T-helper 17 cell (primary cell): Measurements from ENCODE around the gene PGS1. TPM values are rescaled to one million over a fixed set of nuclear protein-coding genes. Genes with fewer than 3 reads are reported as not detected.

Source experiments
- ATAC-seq: fragments of 150-1000 bp; cut with Tn5 transposase; 2 replicates; pipeline ENCODE4 v1.10.0; 2021; ENCODE audit warnings: mild to moderate bottlenecking, moderate library complexity
- DNase-seq, 3 donors: peaks; one replicate each; pipeline versions ENCODE4 v3.0.0 to v3.0.0-alpha.2; 2020 to 2021
- H3K9me3 ChIP-seq: one replicate; pipeline ENCODE4 v1.7.0; 2013; ENCODE audit warnings: low read length, mild to moderate bottlenecking; ENCODE audit not compliant: control insufficient read depth, poor library complexity, severe bottlenecking
- H3K27ac Mint-ChIP-seq: one replicate; pipeline ENCODE4 v1.8.0; 2022; ENCODE audit warnings: mild to moderate bottlenecking, moderate library complexity, mixed read lengths
- H3K27me3 Mint-ChIP-seq: one replicate; pipeline ENCODE4 v1.8.0; 2022; ENCODE audit warnings: mixed read lengths
- H3K36me3 Mint-ChIP-seq: one replicate; pipeline ENCODE4 v1.8.0; 2022; ENCODE audit warnings: low read depth, mixed read lengths
- H3K4me1 Mint-ChIP-seq: one replicate; pipeline ENCODE4 v1.8.0; 2022; ENCODE audit warnings: mild to moderate bottlenecking, mixed read lengths
- H3K4me3 Mint-ChIP-seq: one replicate; pipeline ENCODE4 v1.8.0; 2022; ENCODE audit warnings: mild to moderate bottlenecking, moderate library complexity, mixed read lengths
- total RNA-seq, 4 donors: library from RNA in 2 of 4; stranded (reverse) in 2 of 4; gene quantifications; one replicate each; pipeline ENCODE4 v1.2.3 and lab custom pipeline; 2022 to 2026

PGS1 gene
- total RNA-seq, 2 donors from 2014 or later, result 47.5 to 54.9 TPM

GRCh38 chr17:78355045-78355641 is 23.3 kb upstream of the PGS1 start:
- ATAC-seq, result no peak
- peaks cover 38% of the 10 kb centered on the region for H3K4me1 Mint-ChIP-seq
- peak overlapping the region; percentile 99 for H3K27ac Mint-ChIP-seq
- H3K4me3 Mint-ChIP-seq, result peak overlapping the region; percentile 92
- no peaks in the 10 kb centered on the region for H3K27me3 Mint-ChIP-seq
- DNase-seq, result peak in 1 of 3 donors; percentile 32
- no peaks in the 10 kb centered on the region for H3K36me3 Mint-ChIP-seq
- no peaks in the 10 kb centered on the region for H3K9me3 ChIP-seq

DNA sequence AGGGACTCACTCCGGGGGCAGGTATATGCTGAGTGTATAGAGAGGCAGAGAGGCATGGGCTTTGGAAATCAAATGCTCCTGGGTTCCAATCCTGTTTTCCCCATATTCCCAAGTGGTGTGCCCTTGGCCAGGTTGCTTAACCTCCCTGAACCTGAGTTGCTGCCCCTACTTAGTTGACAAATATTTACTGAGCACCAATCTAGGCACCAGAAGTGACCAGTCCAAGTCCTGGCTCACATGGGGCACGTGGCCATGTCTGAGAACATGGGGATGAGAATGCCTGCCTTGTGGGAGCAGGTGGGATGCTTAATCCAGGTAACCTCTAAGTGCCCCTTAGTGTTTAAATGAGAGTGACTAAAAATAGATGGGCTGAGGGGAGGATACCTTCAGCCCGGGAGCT is 22.7 kb upstream of the PGS1 start:
- DNase-seq (no peak), ATAC-seq (no peak)
- Mint-ChIP-seq H3K4me1 (peaks cover 33% of the 10 kb centered on the region), H3K4me3 (peak overlapping the region; percentile 92), H3K36me3 (no peaks in the 10 kb centered on the region), H3K27me3 (no peaks in the 10 kb centered on the region), H3K27ac (peak overlapping the region; percentile 99)
- no peaks in the 10 kb centered on the region for H3K9me3 ChIP-seq

GRCh38 chr17:78356101-78356713 is 22.2 kb upstream of the PGS1 start:
- Mint-ChIP-seq H3K4me3 (peak overlapping the region; percentile 92), H3K4me1 (peaks cover 37% of the 10 kb centered on the region), H3K36me3 (no peaks in the 10 kb centered on the region), H3K27me3 (no peaks in the 10 kb centered on the region), H3K27ac (peak overlapping the region; percentile 99)
- ATAC-seq, result peak; percentile 77
- DNase-seq, result peak; percentile 65 to 84 (median 76)
- no peaks in the 10 kb centered on the region for H3K9me3 ChIP-seq

- H3K4me1 Mint-ChIP-seq, result peaks cover 37% of the 10 kb centered on the region
- H3K4me3 Mint-ChIP-seq, result peak overlapping the region; percentile 92
- H3K27ac Mint-ChIP-seq, result peak overlapping the region; percentile 99
- H3K36me3 Mint-ChIP-seq, result no peaks in the 10 kb centered on the region
- H3K27me3 Mint-ChIP-seq, result no peaks in the 10 kb centered on the region
- no peak for DNase-seq
- no peak for ATAC-seq
- H3K9me3 ChIP-seq, result no peaks in the 10 kb centered on the region
These were observed 21.3 kb upstream of the PGS1 start for GRCh38 chr17:78357177-78357586.

- Mint-ChIP-seq H3K36me3 (no peaks in the 10 kb centered on the region), H3K4me1 (peaks cover 40% of the 10 kb centered on the region), H3K27me3 (no peaks in the 10 kb centered on the region), H3K27ac (peak overlapping the region; percentile 99), H3K4me3 (peak overlapping the region; percentile 92)
- no peaks in the 10 kb centered on the region for H3K9me3 ChIP-seq
- DNase-seq (no peak), ATAC-seq (no peak)
These were observed 20.5 kb upstream of the PGS1 start for GRCh38 chr17:78357672-78358537.

GRCh38 chr17:78358538-78359320 is 19.7 kb upstream of the PGS1 start:
- H3K9me3 ChIP-seq, result no peaks in the 10 kb centered on the region
- DNase-seq (peak in 1 of 3 donors; percentile 29), ATAC-seq (no peak)
- peak overlapping the region; percentile 92 for H3K4me3 Mint-ChIP-seq
- peaks cover 38% of the 10 kb centered on the region for H3K4me1 Mint-ChIP-seq
- no peaks in the 10 kb centered on the region for H3K27me3 Mint-ChIP-seq
- no peaks in the 10 kb centered on the region for H3K36me3 Mint-ChIP-seq
- peak overlapping the region; percentile 99 for H3K27ac Mint-ChIP-seq

DNA sequence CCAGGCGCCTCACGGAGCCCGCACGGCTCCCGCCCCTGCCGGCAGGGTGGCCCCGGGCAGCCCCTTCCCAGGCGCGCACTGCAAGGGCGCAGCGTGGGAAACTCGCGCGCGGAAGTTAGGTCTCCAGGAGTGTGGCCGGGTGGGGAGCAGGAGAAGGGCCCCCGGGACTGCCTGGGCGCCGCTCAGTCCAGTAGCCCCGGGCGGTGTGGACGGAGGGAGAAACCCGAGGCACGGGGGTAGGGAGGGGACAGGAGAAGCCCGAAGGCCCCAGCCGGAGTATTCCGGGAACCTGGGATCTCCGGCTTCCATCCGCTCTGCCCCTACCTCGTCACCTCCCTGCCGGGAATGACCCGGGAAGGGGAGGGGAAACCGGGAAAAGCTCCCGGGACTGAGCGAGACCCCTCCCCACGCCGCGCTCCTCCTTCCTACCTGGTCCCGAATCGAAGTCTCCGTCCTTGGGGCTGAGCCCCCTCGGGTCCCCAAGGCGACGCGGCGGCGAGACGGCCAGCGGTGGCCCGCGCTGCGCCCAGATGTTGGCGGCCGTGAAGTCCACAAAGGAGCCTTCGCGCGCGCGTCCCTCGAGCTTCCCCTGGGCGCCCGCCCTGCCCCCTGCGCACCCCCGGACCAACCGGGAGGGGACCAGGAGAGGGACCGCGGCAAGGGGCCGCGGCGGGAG is 19.0 kb upstream of the PGS1 start:
- DNase-seq (no peak), ATAC-seq (peak; percentile 1)
- peak overlapping the region; percentile 92 for H3K4me3 Mint-ChIP-seq
- no peak overlapping the region for H3K27ac Mint-ChIP-seq
- H3K27me3 Mint-ChIP-seq, result no peaks in the 10 kb centered on the region
- peaks cover 38% of the 10 kb centered on the region for H3K4me1 Mint-ChIP-seq
- no peaks in the 10 kb centered on the region for H3K36me3 Mint-ChIP-seq
- no peaks in the 10 kb centered on the region for H3K9me3 ChIP-seq

DNA sequence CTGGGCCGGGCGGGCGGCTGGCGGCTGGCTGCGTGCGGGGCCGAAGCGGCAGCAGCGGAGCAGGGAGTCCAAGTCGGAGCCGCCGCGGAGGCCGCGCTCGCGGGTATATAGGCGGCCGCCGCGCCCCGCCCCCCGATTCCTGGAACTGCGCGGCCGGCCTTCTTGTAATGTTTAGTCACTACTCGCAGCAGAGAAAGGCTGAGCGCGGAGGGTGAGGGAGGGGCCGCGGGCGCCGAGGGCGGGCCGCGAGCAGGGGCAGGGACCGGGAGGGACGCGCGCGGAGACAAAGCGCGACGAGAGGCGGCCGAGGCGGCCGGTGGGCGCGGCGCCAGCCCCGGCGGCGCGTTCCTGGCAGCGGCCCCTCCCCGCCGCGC is 18.5 kb upstream of the PGS1 start, which contains the start of gene SOCS3:
Gene SOCS3, minus strand, starts transcription at position 81 of the 374 bp plus-strand sequence. CDS start 982 bp downstream, outside the sequence.
- peak; percentile 93 to 96 (median 95) for DNase-seq

DNA sequence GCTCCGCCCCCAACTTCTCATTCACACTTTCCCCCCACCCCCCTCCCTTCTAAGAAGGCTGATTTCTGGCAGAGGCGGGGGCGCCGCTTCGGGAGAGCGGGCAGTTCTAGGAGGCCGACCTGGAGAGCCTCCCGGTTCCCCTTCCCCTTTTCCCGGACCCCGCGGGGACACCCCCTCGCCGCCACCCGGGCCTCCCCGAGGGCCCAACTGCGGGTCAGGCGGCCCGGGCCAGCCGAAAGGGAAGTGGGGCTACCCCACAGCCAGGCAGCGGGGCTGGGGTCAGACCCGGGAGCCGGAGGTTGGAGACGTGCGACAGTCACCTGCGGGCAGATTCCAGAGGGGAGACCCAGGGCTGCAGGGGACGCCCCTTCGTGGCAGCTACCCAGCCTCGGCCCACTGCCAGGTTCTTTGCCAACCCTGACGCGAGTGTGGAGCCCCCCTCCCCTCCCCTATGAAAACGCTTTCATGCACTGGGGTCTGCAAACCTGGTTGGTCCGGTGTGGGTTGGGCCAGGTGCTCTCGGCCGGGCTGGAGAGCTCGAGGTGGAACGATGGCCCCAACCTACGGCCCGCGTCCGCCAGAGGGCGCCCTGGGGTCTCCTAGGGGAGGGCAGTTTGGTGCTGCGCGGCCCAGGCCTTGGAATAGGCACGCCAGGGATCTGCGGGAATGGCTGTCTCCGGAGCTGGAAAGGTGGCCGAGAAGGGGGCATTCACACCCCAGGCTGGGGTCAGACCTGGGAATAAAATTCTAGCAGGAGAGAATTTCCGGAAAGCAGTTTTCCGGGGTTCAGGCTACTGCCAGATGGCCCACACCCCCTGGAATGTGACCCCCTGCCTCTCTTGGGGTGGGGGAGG is 17.9 kb upstream of the PGS1 start:
- DNase-seq (peak; percentile 78 to 96 (median 90)), ATAC-seq (peak; percentile 26)
- H3K27me3 Mint-ChIP-seq, result no peaks in the 10 kb centered on the region
- H3K9me3 ChIP-seq, result no peaks in the 10 kb centered on the region
- no peaks in the 10 kb centered on the region for H3K36me3 Mint-ChIP-seq
- H3K4me1 Mint-ChIP-seq, result peaks cover 31% of the 10 kb centered on the region
- H3K4me3 Mint-ChIP-seq, result peak overlapping the region; percentile 92
- H3K27ac Mint-ChIP-seq, result no peak overlapping the region

More for the DNA sequence above, 18.5 kb upstream of the PGS1 start, which contains the start of gene SOCS3:
- peak within 1 kb of the TSS; percentile 92 for H3K4me3 Mint-ChIP-seq
- no peaks in the 10 kb centered on the region for H3K27me3 Mint-ChIP-seq
- H3K27ac Mint-ChIP-seq, result peak within 1 kb of the TSS; percentile 99
- ATAC-seq, result peak; percentile 76
- peaks cover 37% of the 10 kb centered on the region for H3K4me1 Mint-ChIP-seq
- H3K9me3 ChIP-seq, result no peaks in the 10 kb centered on the region
- no peaks in the 10 kb centered on the region for H3K36me3 Mint-ChIP-seq

DNA sequence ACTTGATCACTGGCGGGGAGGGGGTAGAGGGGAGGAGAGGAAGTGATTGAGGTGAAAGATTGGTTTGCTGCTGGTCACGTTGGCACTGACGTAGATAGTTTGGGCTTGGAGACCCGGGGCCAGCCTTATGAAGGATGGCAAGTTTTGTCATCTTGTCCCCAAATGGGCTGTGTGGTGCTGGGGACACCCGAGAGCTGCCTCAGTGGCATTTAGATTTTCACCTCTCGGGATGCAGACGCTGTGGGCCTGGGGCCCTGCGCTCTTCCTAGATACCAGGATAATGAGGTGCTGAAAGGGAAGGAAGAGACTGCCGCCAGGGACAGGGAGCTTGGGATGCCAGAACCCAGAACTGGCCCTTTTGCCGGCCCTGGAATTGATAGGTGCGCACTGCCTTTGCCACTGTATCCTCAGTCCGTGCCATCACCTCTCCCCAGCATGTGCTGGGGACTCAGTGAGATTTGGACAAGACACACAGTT is 17.2 kb upstream of the PGS1 start:
- Mint-ChIP-seq H3K4me1 (peaks cover 25% of the 10 kb centered on the region), H3K4me3 (peak overlapping the region; percentile 92), H3K36me3 (no peaks in the 10 kb centered on the region), H3K27me3 (no peaks in the 10 kb centered on the region), H3K27ac (no peak overlapping the region)
- ATAC-seq (no peak), DNase-seq (no peak)
- no peaks in the 10 kb centered on the region for H3K9me3 ChIP-seq

GRCh38 chr17:78362232-78362631 is 16.2 kb upstream of the PGS1 start:
- H3K4me3 Mint-ChIP-seq, result no peak overlapping the region
- no peak for ATAC-seq

More at GRCh38 chr17:78362232-78362631, 16.2 kb upstream of the PGS1 start:
- Mint-ChIP-seq H3K36me3 (no peaks in the 10 kb centered on the region), H3K27ac (no peak overlapping the region), H3K27me3 (no peaks in the 10 kb centered on the region), H3K4me1 (peaks cover 19% of the 10 kb centered on the region)
- H3K9me3 ChIP-seq, result no peaks in the 10 kb centered on the region
- no peak for DNase-seq
